GM12873 (cell line): ENCODE results near the gene MYL4.

Source experiments
- TF ChIP-seq, protein P1 (sequence below): IDR thresholded peaks from 2 replicates; pipeline ENCODE4 v1.5.1; 2012; ENCODE audit warnings: low read depth, mild to moderate bottlenecking, moderate library complexity, low read length, control low read depth; ENCODE audit not compliant: insufficient read depth; ENCODE audit errors: missing control alignments

Gene MYL4

GRCh38 chr17:47253541-47254402, 44.6 kb downstream of the MYL4 start, which contains the start of gene ITGB3:
Gene ITGB3 (plus strand): TSS chr17:47253827. CDS start chr17:47253862, 35 bp downstream.
- TF ChIP-seq, protein P1, sequence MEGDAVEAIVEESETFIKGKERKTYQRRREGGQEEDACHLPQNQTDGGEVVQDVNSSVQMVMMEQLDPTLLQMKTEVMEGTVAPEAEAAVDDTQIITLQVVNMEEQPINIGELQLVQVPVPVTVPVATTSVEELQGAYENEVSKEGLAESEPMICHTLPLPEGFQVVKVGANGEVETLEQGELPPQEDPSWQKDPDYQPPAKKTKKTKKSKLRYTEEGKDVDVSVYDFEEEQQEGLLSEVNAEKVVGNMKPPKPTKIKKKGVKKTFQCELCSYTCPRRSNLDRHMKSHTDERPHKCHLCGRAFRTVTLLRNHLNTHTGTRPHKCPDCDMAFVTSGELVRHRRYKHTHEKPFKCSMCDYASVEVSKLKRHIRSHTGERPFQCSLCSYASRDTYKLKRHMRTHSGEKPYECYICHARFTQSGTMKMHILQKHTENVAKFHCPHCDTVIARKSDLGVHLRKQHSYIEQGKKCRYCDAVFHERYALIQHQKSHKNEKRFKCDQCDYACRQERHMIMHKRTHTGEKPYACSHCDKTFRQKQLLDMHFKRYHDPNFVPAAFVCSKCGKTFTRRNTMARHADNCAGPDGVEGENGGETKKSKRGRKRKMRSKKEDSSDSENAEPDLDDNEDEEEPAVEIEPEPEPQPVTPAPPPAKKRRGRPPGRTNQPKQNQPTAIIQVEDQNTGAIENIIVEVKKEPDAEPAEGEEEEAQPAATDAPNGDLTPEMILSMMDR, result peak; percentile 68

DNA sequence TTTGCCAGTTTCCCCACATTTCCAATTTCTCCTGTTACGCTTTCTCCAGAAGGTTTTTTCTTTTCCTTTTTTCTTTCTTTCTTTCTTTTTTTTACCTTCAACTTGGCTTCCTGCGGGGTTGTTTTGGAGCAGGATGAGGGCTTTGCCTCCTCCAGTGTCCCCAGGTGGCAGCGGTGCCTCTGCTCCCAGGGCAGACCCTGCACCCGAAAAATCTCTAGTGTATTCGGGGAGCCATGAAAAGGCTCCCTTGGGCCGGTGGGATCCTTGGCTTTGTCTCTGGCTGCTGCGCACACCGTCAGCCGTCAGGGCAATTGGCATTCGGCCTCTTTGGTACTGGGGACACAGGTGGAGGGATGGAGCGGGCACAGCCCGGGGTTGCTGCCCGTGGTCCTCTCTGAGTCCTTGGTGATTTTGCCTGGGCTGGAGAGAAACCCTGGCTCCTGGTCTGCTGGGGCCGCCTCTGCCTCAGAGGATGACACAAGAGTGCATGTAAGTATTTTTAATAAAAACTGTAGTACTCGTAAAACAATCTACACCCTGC, 45.3 kb downstream of the MYL4 start:
- TF ChIP-seq, protein P1, result no peak

- TF ChIP-seq, protein P1, result no peak
Observed at GRCh38 chr17:47257651-47258339, 48.6 kb downstream of the MYL4 start.

DNA sequence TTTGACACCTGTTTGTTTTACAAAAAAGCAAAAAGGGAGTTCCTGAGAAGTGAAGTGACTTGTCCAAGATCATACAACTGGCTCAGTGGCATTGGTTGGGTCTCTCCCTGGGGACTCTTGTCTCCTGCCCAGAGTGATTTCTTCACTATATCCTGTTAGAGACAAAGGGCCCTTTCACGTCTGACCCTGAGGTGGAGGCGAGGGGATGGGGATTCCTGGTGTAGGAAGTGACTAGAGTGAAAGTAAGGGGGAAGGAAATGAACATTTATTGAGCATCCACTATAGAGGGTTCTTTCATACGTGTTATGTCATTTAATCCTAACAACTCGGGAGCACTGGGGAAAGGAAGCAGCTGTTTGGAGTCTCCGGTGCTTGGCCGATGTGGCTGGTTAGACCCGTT, 53.4 kb downstream of the MYL4 start:
- TF ChIP-seq, protein P1, result no peak

DNA sequence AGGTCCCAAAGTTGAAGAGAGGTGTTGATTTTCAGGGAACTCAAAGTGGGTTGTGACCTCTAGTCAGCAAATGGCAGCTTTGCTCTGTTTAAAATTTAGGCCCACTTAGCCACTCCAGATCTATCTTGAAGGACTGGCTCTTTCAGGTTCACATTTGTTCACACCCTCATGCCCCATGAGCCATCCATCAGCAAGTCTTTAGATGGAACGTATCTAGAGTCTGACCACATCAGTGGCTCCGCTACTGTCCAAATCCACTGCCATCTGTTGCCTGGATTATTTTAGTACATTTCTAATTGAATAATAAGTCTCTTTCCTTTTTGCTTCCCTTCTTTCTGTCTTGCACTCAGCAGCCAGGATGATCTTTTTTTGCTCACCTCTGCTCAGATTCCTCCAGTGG, 55.0 kb downstream of the MYL4 start:
- TF ChIP-seq, protein P1, result no peak

DNA sequence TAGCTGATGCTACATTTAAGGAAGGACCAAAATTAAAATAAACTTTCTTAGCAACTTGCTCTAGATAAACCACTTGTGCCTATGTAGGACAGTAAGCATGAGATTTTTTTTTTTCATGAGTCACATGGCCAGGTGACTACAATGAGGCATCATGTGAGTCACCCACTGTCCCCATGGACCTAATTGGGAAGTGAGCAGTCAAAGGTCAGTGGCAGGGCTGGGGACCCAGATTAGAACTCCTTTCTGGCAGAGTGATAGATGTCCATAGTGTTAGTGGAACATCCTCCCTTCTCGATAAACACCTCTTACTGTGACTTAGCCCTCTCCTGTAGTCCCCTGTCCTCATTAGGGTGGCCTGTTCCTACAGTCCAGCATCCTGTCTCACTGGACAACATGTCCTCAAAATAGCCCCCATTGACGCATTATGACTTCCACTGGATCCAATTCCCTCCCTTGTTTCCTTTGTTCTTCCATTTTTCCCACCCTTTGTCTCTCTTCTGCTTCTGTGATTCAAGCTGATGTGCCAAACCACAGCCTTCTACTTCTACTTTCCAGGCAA, 56.9 kb downstream of the MYL4 start:
- TF ChIP-seq, protein P1, result no peak

DNA sequence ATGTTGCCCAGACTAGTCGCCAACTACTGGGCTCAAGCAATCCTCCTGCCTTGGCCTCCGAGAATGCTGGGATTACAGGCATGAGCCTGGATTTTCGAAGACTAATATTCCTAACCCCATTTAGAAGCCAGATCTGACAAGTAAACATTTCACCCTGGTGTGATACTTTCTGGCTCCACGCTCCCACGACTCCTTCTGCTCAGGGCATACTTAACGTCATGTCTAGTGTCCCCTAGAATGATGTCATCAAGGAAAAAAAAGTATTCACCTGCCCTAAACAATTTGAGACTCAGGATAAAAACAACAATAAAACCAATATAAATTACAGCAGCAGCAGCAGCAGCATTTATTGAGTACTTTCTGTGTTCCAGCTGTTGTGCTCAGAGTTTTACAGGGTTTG, 57.6 kb downstream of the MYL4 start:
- TF ChIP-seq, protein P1, result no peak
